OCI-LY3 (cell line): ENCODE data around the gene MAP3K5.

Source experiments
- H2AFZ ChIP-seq: fragments of 200-600, 300-600 bp; shearing (Covaris generic); 2 replicates; pipeline ENCODE4 v1.6.0; 2014; ENCODE audit warnings: antibody characterized with exemption, low read depth, low read length
- H3K27ac ChIP-seq: fragments of 200-600, 300-600 bp; sonication (generic); 2 replicates; pipeline ENCODE4 v1.5.1; 2014; ENCODE audit warnings: mild to moderate bottlenecking, low read length, moderate library complexity, mixed read lengths
- H3K27me3 ChIP-seq: fragments of 200-600, 300-600 bp; sonication (generic); 2 replicates; pipeline ENCODE4 v1.6.1; 2014; ENCODE audit warnings: low read depth, low read length, mixed read lengths
- H3K36me3 ChIP-seq: fragments of 200-600, 300-600 bp; sonication (generic); replicated peaks from 2 replicates; pipeline ENCODE3; 2014; ENCODE audit warnings: low read depth, low read length, mixed read lengths
- H3K4me1 ChIP-seq: fragments of 300-600, 200-600 bp; sonication (generic); 2 replicates; pipeline ENCODE4 v1.6.1; 2014; ENCODE audit warnings: low read length, mixed read lengths
- H3K4me2 ChIP-seq: fragments of 200-600, 300-600 bp; sonication (generic); 2 replicates; pipeline ENCODE4 v1.6.1; 2014; ENCODE audit warnings: low read length, mixed read lengths
- H3K4me3 ChIP-seq: fragments of 300-600, 200-600 bp; sonication (generic); 2 replicates; pipeline ENCODE4 v1.5.1; 2014; ENCODE audit warnings: antibody characterized with exemption, mild to moderate bottlenecking, low read length, moderate library complexity
- H3K79me2 ChIP-seq: fragments of 300-600, 200-600 bp; shearing (Covaris generic); 2 replicates; pipeline ENCODE4 v1.6.1; 2014; ENCODE audit warnings: mild to moderate bottlenecking, low read length, mixed read lengths
- H3K9ac ChIP-seq: fragments of 300-600, 200-600 bp; shearing (Covaris generic); 2 replicates; pipeline ENCODE4 v1.6.0; 2014; ENCODE audit warnings: mild to moderate bottlenecking, low read length, moderate library complexity
- H3K9me3 ChIP-seq: fragments of 200-600, 300-600 bp; shearing (Covaris generic); 2 replicates; pipeline ENCODE4 v1.6.1; 2014; ENCODE audit warnings: low read length, mixed read lengths; ENCODE audit not compliant: insufficient read depth
- H4K20me1 ChIP-seq: fragments of 200-600, 300-600 bp; sonication (generic); 2 replicates; pipeline ENCODE4 v1.6.1; 2016; ENCODE audit warnings: low read length, mixed read lengths; ENCODE audit not compliant: insufficient read depth
- EZH2phosphoT487 ChIP-seq: fragments of 200-600 bp; shearing (Covaris generic); IDR thresholded peaks from 2 replicates; pipeline ENCODE4 v1.6.1; 2018; ENCODE audit warnings: antibody characterized with exemption, mixed run types, low read depth
- TF ChIP-seq, protein P1 (sequence below): fragments of 200-600, 300-600 bp; sonication (generic); IDR thresholded peaks from 2 replicates; pipeline ENCODE4 v1.5.1; 2014; ENCODE audit warnings: antibody characterized with exemption, low read length, low read depth

MAP3K5 gene

DNA sequence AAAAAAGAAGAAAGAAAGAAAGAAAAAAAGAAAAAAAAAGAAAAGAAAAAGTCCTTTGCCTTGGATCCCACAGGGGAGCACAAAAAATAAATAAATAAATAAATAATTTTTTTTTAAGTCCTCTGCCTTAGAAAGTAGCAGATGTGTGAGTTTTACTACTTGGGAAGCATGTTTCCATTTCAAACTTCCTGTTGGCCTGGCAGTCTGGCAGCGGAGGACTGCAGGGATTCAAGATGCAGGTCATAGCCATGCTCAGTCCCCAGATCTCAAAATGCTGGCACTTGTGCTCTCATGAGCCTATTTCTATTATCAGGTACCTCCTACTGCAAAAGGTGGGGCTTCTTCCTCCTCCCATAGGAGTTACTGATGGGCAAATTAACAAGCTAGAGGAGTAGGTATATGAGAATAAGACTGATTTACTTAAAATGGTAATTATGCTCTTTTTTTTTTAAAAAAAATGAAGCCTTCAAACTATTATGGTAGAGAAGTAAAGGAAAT is 187.9 kb downstream of the MAP3K5 start:
- no peak overlapping the region for H3K4me3 ChIP-seq
- H3K36me3 ChIP-seq, result no peaks in the 10 kb centered on the region
- H3K27ac ChIP-seq, result no peak overlapping the region
- no peaks in the 10 kb centered on the region for H3K27me3 ChIP-seq
- no peak overlapping the region for H3K9ac ChIP-seq
- no peak for TF ChIP-seq EZH2phosphoT487
- TF ChIP-seq, protein P1, sequence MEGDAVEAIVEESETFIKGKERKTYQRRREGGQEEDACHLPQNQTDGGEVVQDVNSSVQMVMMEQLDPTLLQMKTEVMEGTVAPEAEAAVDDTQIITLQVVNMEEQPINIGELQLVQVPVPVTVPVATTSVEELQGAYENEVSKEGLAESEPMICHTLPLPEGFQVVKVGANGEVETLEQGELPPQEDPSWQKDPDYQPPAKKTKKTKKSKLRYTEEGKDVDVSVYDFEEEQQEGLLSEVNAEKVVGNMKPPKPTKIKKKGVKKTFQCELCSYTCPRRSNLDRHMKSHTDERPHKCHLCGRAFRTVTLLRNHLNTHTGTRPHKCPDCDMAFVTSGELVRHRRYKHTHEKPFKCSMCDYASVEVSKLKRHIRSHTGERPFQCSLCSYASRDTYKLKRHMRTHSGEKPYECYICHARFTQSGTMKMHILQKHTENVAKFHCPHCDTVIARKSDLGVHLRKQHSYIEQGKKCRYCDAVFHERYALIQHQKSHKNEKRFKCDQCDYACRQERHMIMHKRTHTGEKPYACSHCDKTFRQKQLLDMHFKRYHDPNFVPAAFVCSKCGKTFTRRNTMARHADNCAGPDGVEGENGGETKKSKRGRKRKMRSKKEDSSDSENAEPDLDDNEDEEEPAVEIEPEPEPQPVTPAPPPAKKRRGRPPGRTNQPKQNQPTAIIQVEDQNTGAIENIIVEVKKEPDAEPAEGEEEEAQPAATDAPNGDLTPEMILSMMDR, result no peak
- no peak overlapping the region for H3K4me2 ChIP-seq
- no peak overlapping the region for H2AFZ ChIP-seq
- peaks cover 3% of the 10 kb centered on the region; the same call in 1 of the 2 replicates for H3K4me1 ChIP-seq
- H3K9me3 ChIP-seq, result no peaks in the 10 kb centered on the region
- no peaks in the 10 kb centered on the region for H4K20me1 ChIP-seq
- H3K79me2 ChIP-seq, result no peaks in the 10 kb centered on the region

DNA sequence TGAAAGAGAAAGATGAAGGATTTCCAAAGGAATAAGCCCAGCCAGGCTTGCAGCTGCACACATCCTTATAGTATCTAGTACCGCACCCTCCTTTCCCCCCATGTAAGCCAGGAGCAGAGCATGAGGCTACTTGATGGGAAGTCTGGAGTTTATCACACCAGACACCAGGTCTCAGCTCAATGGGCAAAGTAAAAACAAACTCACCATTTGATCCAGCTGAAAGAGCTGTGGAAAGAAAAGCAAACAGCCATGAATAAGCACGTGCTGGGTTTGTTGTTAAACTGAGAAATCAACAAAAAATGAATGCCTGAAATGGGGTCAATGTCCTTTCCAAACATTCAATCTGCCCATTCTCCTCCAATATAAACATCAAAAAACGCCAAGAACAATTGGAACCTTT is 191.5 kb downstream of the MAP3K5 start:
- Histone ChIP-seq H3K79me2 (no peaks in the 10 kb centered on the region), H3K36me3 (no peaks in the 10 kb centered on the region), H3K9ac (no peak overlapping the region), H3K9me3 (no peaks in the 10 kb centered on the region), H2AFZ (no peak overlapping the region), H3K4me1 (no peaks in the 10 kb centered on the region), H3K27me3 (peaks cover 4% of the 10 kb centered on the region; the same call in 1 of the 2 replicates), H3K4me3 (no peak overlapping the region), H3K27ac (no peak overlapping the region), H3K4me2 (no peak overlapping the region), H4K20me1 (no peaks in the 10 kb centered on the region)
- TF ChIP-seq EZH2phosphoT487, result no peak
- TF ChIP-seq, protein P1, result no peak

DNA sequence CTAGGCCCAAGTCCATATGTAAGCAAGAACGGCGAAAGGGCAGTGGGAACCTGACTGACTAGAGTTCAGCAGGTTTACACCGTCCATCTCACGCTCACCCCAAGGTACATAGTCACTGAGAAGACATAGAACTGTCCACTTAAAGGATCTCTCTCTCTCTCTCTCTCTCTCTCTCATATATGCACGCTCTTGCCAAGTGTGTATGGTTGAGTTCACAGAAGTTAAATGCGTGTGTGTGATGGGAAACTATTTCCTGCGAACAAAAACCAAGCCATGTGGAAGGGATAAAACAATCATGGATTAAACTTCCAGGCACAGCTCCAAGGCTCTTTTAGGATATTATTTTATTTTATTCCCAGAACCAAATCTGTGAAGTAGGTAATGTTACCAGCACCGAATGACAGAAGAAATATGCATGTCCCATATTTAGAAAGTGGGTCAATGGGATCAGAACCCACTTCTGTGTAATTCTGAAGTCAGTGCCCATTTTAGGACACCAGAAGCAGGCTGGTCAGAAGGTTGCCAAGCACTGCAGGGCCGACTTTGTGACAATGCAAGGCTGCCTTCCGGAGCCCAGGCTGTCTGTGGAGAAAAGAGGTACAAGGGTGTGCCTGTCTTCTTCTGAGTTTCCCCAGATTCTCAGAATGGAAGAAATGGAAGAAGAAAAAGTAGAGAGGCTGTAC is 192.8 kb downstream of the MAP3K5 start:
- Histone ChIP-seq H3K36me3 (no peaks in the 10 kb centered on the region), H3K4me1 (peaks cover 5% of the 10 kb centered on the region)

DNA sequence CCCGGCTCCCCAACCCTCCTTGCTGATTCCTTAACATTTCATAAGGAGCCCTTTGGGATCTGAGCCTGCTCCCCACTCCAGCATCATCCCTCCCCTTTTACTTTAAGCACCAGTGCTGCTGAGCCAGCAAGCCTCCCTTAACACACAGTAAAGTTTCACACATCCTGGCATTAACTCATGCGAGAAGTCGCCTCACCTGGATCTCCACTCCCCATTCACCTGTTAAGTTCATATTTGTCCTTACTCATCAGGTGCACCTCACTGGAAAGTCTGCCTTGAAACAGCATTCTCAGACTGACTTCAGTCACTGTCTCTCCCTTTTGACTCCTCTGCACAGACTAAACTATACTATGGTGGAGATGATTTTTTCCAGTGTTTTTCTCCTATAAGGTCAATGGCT is 194.2 kb downstream of the MAP3K5 start:
- no peak for TF ChIP-seq EZH2phosphoT487
- TF ChIP-seq, protein P1, result no peak
- Histone ChIP-seq H3K9me3 (no peaks in the 10 kb centered on the region), H4K20me1 (no peaks in the 10 kb centered on the region), H3K9ac (no peak overlapping the region), H3K27ac (no peak overlapping the region), H3K4me3 (no peak overlapping the region), H2AFZ (no peak overlapping the region), H3K4me1 (peaks cover 19% of the 10 kb centered on the region), H3K36me3 (no peaks in the 10 kb centered on the region), H3K27me3 (peaks cover 4% of the 10 kb centered on the region; the same call in 1 of the 2 replicates), H3K79me2 (no peaks in the 10 kb centered on the region), H3K4me2 (no peak overlapping the region)

More for the DNA sequence above, 192.8 kb downstream of the MAP3K5 start:
- TF ChIP-seq EZH2phosphoT487, result no peak
- Histone ChIP-seq H3K4me3 (no peak overlapping the region), H3K79me2 (no peaks in the 10 kb centered on the region), H3K4me2 (no peak overlapping the region), H3K27me3 (peaks cover 4% of the 10 kb centered on the region; the same call in 1 of the 2 replicates), H3K9me3 (no peaks in the 10 kb centered on the region), H2AFZ (no peak overlapping the region), H3K9ac (no peak overlapping the region), H4K20me1 (no peaks in the 10 kb centered on the region), H3K27ac (no peak overlapping the region)
